ENCODE results near the gene FGD2.

- TF ChIP-seq TBP (optimal IDR thresholded peaks at IDR 0.05; ENCODE audit: low read depth, low read length) (no peak), JUN (IDR thresholded peaks at IDR 0.05; ENCODE audit: borderline replicate concordance, low read depth, low read length) (no peak), JUN (CRISPR knock-in tag; IDR thresholded peaks at IDR 0.05; ENCODE audit: borderline replicate concordance) (no peak), CHD2 (IDR thresholded peaks at IDR 0.05; ENCODE audit: low read depth, low read length) (no peak), UBTF (IDR thresholded peaks at IDR 0.05; ENCODE audit: borderline replicate concordance in 1 of 2, low read depth in 2 of 2, low read length in 2 of 2) (no peak), TRIM25 (IDR thresholded peaks at IDR 0.05; ENCODE audit: borderline replicate concordance) (no peak), CEBPG (CRISPR knock-in tag; IDR thresholded peaks at IDR 0.05) (no peak), CEBPG (tag; conservative IDR thresholded peaks at IDR 0.05 in 1 of 2, IDR thresholded peaks at IDR 0.05 in 1 of 2) (no peak), POLR2A (conservative IDR thresholded peaks at IDR 0.05) (no peak), HNRNPL (IDR thresholded peaks at IDR 0.05; ENCODE audit: low read depth, low read length) (no peak), PHTF2 (CRISPR knock-in tag; IDR thresholded peaks at IDR 0.05) (no peak), MLLT1 (IDR thresholded peaks at IDR 0.05) (no peak), ZBTB7A (IDR thresholded peaks at IDR 0.05; ENCODE audit: borderline replicate concordance, control insufficient read depth, low read depth, low read length) (no peak), EP300 (IDR thresholded peaks at IDR 0.05; ENCODE audit: low read length) (no peak), TCF3 (CRISPR knock-in tag; IDR thresholded peaks at IDR 0.05) (no peak), RNF2 (IDR thresholded peaks at IDR 0.05) (no peak)
These were observed 54.7 kb downstream of the FGD2 start for GRCh38 chr6:37060195-37060559.
